Gastroesophageal sphincter (tissue), 3 donors: ENCODE results near the gene LRRC3C.

Experiments used
- EP300 ChIP-seq: sonication (generic); formaldehyde crosslinking; IDR thresholded peaks from one replicate; pipeline ENCODE4 v1.6.1; 2017; ENCODE audit warnings: antibody characterized with exemption, mild to moderate bottlenecking
- POLR2A ChIP-seq, 2 donors: fragments of 450-650 bp; IDR thresholded peaks; one replicate each; pipeline ENCODE4 v1.6.1; 2017; ENCODE audit warnings: antibody characterized with exemption in 2 of 2, mild to moderate bottlenecking in 2 of 2, moderate library complexity in 1 of 2
- TF ChIP-seq, protein P1 (sequence below), 4 experiments: fragments of 200-600 bp in 2 of 4; fragments of 450-650 bp in 2 of 4; sonication (generic) in 1 of 4; IDR thresholded peaks; one replicate each; pipeline ENCODE4 v1.5.1; 2017 to 2019; ENCODE audit warnings: antibody characterized with exemption in 4 of 4, mild to moderate bottlenecking in 2 of 4, moderate library complexity in 2 of 4

DNA sequence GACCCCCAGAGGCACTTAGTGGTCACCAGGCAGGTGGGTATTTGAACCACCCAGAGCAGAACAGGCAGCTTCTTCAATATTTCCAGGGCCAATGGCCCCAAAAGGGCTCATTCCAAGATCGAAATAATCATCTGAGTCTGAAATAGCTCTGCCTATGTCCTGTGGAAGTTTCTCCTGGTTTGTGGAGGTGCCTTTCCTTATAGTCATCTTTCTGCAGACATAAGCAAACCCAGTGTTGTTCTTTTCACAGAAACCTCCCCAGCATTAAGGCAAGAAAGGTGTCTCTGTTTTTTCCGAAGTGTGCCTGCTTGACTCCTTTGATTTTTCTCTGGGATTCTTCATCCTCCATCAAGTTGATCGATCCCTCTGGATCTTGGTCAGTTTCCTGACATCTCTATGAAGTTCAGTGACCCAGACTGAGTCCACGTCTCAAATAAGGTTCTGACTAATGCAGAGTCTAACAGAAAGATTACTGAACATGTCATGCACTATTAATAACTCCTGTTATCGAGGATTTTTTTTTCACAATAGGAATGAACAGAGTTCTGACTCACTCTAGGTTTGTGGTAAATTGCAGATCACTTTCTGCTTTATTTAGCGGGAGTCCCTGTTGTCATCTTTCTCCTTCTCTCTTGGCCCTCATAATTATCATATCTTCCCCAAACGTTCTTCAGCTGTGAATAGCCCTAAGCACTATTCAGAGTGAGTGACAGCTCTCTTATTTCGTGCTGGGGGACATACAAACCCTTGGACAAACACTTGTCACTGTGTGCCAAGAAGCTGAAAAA lies 1.5 kb downstream of the LRRC3C start:
- TF ChIP-seq, protein P1, sequence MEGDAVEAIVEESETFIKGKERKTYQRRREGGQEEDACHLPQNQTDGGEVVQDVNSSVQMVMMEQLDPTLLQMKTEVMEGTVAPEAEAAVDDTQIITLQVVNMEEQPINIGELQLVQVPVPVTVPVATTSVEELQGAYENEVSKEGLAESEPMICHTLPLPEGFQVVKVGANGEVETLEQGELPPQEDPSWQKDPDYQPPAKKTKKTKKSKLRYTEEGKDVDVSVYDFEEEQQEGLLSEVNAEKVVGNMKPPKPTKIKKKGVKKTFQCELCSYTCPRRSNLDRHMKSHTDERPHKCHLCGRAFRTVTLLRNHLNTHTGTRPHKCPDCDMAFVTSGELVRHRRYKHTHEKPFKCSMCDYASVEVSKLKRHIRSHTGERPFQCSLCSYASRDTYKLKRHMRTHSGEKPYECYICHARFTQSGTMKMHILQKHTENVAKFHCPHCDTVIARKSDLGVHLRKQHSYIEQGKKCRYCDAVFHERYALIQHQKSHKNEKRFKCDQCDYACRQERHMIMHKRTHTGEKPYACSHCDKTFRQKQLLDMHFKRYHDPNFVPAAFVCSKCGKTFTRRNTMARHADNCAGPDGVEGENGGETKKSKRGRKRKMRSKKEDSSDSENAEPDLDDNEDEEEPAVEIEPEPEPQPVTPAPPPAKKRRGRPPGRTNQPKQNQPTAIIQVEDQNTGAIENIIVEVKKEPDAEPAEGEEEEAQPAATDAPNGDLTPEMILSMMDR (IDR thresholded peaks at IDR 0.05), result no peak
- TF ChIP-seq EP300 (no peak), POLR2A (IDR thresholded peaks at IDR 0.05) (no peak)
